Daoy (cell line): Measurements from ENCODE around the gene MDP1. TPM values are rescaled to one million over a fixed set of nuclear protein-coding genes. Genes with fewer than 3 reads are reported as not detected.
A peak's percentile ranks its signal among the peaks of the same experiment; 100 is the strongest.
"Not testable (repeated sequence)": the region's sequence is repeated elsewhere in the genome, so short reads cannot be mapped to it uniquely, and the experiment has no call there.

Experiments
- DNase-seq: peaks from one replicate; pipeline ENCODE4 v3.0.0-alpha.2; 2015; ENCODE audit warnings: low read depth
- total RNA-seq: library from RNA; depleted of rRNA; stranded (reverse); fragments of >200 nt; shearing (Covaris generic); gene quantifications from 2 replicates; pipeline ENCODE4 v1.2.3, GENCODE V29; 2014

Gene MDP1
- total RNA-seq, 1 experiment from 2014 or later = 12.7 TPM

DNA sequence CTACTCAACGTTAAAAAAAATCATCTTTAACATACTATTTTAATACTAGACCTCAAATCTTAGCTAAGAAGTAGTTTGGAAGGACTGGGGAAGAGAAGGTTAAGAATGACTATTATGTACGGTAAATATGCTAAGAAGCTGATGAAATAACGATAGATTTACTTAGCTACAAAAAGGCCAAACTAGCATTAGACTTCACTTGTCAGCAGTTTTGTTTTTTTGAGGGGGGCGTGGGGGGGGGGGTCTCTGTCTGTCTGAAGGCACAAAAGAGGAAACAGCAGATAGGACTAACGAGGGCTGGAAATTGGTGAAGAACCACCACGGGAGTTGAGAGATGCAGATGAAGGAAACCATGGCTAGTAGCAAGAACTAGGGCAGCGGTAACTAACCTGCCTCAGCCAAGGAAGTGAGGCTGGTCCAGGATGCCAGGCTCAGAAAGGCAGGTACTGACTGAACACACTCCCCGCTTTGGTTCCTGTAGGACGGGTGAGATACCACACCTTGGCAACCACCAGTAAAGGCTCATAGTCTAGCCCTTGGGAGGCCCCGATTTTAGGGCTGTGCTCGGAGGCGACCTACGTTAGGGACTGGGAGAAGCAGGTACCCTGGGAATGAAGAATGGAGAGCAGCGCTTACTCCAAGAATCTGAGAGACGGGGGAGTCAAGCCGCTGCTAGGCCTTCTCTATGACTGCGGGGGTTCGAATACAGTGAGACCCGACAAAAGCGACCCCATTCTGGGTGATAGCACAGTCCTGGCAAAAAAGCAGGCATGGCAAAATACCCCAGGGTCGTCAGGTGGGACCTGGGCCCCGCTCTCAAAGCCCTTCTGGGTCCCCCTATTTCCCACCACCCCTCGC lies 15.6 kb upstream of the MDP1 start:
- no peak for DNase-seq

DNA sequence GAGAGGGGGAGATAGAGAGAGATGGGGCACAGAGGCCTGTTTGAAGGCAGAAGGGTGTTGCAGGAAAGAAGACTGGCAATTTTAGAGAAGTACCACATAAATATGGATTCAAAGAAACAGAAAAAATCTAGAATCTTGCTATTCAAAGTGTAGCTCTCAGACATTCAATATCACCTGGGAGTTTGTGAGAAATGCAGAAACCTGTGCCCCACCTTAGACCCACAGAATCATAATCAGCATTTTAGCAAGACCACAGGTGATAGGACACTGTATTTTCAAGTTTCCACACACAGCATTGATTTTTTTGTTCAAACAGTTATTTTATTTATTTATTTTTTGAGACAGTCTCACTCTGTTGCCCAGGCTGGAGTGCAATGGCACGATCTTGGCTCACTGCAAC lies 13.0 kb upstream of the MDP1 start:
- no peak for DNase-seq

DNA sequence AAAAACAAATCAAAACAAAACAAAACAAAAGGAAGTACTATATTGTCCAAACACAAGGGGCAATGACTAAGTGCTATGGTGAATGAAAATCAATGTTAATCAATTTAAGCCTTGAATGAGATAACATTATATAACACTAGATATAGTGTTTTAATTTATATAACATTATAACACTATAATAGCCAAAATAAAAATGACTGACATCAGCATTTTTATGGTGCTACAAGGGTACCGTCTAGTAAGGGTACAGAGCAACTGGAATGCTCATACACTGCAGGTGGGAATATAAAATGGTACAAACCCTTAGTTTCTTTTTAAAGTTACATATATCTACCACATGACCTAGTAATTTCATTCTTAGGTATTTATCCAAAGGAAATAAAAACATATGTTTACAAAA lies 10.6 kb upstream of the MDP1 start:
- DNase-seq = no peak

DNA sequence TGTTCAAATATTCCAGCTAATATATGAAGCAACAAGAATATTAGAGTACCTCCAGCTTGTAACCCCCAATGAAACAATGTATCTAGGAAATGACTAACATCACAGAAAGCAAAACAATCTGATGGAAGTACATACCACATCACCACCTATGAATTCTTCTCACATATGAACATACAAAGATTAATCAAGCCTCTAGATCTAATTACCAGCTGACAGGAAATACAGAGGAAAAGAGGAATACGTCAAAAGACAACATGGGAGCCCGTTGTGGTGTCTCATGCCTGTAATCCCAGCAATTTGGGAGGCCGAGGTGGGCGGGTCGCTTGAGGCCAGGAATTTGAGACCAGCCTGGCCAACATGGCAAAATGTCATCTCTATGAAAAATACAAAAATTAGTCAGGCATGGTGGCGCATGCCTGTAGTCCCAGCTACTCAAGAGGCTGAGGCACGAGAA lies 8.8 kb upstream of the MDP1 start:
- DNase-seq = peak; percentile 83

DNA sequence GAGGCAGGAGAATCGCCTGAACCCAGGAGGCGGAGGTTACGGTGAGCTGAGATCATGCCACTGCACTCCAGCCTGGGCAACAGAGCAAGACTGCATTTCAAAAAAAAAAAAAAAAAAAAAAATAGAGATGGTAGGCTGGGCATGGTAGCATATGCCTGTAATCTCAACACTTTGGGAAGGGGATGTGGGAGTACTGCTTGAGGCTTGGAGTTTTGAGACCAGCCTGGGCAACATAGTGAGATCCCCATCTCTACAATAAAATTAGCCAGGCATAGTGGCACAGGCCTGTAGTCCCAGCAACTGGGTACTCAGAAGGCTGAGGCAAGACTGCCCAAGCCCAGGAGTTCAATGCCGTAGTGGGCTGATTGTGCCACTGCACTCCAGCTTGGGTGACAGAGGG lies 7.1 kb upstream of the MDP1 start:
- not testable (repeated sequence) for DNase-seq

DNA sequence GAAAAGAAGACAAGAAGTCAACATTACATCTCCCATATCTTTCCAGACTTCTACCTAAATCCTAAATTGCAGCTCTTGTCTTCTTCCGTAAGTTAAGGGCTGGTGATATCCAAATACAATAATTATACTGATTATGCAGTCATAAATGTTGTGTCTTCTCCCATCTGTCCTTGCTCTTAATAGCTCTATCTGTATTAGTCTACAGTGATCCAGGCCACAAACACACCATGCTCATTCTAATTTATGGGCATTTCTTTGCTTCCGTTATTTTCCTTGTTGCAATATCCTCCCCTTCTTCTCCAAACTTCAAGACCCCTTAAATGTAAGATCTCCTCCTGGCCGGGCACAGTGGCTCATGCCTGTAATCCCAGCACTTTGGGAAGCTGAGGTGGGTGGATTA lies 3.7 kb upstream of the MDP1 start:
- DNase-seq = no peak

DNA sequence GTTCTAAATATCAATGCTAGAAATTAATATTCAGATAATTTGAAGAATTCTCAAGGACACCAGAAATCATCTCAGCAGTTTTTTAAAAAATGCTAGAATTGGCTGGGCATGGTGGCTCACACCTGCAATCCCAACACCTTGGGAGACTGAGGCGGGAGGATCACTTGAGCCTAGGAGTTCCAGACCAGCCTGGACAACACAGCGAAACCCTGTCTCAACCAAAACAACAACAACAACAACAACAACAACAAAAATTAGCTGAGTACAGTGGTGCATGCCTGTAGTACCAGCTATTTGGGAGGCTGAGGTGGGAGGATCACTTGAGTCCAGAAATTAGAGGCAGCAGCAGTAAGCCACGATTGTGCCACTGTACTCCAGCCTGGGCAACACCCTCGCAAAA lies 3.2 kb upstream of the MDP1 start:
- DNase-seq = no peak

DNA sequence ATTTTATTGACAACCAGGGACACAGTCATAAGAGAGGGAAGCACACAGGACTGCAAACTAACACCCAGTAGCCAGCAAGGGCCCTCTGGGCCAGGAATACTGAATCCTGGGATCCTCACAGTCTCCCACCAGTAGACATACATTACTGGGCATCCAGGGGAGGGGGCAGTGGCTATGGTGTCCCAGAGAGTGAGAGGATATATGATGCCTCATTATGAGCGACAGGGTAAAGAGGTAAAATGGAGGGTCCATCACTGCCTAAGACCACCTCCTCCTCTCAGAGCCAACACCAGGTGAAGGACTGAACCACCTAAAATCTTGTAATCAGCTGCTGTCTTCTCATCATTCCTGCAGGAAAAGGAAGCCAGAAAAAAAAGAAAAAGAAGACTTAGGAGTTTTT lies 1.0 kb upstream of the MDP1 start:
- DNase-seq = not testable (repeated sequence)

DNA sequence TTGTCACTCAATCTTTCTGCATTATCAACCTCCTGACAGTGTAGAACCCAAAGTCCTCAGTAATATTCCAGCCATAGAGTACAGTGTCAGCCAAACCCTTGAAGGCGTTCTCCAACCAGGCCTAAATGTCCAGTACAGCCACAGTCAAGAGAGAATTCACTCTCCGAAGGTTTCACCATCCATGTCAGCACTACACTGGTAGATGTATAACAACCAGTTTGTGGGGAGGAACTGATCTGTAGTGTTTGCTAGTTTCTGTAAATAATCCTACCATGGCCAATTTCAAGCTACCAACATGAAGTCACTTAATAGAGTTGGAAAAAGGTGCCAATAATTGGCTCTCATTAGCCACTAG lies 456 bp upstream of the MDP1 start:
- DNase-seq = no peak

DNA sequence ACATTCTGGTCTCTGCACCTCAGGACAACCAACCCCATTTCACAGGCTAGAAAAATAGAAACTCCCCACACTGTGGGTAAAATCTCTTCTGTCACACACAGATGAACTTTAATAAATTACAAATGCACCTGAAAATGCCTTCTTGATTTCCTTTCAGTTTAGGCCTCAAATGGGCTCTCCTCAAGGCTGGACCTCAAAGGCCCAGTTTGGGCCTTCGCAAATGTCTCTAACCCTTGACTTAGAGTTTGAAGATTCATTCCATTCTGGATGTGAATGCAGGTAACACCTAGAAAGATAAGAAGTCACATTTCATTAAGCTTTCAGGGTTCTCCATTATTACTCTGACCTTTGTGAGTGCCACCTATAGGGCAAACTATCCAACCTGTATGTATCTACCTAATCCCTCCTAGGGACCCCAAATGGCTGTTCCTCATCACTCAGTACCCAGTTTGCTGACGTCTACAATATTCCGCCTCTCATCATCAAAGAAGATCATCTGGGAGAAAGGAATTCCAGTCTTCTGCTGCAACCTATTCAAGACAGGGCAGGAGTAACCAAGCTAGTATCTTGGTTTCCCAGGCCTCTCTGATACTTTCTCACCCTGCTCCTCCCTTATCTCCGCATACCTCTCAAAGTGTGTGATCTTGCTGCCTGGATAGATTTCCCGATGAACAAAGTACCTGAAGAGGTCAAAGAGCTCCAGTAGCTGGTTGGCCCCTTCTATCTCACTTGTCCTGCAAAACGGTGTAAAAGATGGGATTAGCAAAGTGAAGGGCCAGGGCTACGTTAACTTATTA lies 1.8 kb downstream of the MDP1 start:
- DNase-seq = no peak

DNA sequence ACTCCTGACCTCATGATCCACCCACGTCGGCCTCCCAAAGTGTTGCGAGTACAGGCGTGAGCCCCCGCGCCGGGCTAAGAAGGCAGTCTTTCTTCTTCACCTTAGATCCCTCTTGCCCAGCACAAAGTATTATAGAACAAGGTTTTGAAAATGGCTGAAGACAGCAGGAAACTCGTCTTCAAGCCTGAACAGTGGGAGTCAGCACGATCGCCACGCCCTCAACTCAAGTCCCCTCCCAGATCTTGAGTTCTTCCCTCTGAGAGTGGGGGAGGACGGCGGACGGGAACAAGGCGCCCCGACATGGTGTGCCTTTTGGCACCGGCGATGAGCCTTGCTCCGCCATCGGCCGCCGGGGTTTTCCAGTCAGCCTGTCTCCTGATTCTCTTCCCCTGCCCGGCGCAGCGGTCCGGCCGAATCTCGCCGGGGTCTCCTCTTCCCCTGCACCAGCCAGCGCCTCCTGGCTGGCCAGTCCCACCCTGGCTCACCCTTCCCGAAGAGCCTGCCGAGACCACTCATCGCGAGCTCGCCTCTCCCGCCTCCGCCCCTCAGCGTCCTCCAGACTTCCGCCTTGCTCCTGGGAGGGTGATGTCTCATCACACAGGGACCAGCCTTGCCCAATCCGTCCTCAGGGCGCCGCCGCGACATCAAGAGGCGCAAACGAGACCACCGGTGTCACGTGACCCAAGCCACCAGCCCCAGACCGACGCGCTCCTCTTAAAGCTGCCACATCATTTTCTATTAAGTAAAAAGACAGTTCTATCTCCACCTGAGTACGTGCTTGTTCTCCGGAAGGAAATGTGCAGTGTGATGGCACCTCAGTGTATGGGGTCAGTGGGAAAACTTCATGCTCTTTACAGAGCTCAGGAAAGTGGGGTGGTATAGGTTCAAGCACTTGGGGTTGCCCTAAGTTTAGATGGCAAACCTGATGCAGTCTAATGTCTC lies 2.7 kb downstream of the MDP1 start, which contains the start of gene CHMP4A:
Gene CHMP4A (minus strand): TSS at position 565 of the 942 bp plus-strand sequence. CDS start 49 bp downstream, at position 516.
- DNase-seq = peak; percentile 100

DNA sequence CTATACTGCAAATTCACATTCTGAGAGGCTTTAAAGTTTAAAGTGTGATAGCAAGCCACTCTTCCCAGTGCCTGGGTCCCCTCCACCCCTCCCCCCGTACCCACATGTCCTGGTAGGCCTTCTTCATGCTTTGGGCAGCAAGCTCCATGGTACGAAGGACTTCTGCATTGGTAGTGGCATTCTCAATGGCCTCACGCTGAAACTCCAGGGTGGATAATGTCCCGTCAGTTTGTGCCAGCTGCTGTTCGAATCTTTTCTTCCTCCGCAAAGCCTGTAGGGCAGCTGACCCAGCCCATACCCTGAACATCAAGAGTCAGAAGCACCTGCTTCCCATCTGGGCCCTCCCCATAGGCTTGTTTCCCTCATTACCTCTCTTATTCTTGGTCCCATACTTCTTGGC lies 4.6 kb downstream of the MDP1 start:
- no peak for DNase-seq

DNA sequence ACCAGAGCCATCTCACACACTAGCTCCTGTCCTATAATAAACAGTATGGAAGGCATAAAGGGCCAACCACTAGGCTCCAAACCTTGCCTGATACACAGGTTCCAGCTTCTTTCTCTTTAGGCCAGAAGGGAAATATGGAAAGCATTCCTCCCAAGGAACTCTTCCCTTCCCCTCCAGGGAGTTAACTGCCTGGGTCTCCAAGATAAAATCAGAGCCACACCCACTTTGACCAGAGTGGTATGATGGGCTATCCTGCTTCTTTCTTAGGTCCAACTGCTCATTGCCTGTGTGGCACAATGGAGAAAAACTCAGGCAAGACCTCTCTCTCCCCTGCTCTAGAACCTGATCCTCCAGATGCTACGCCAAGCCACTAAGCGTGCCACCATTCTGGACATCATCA lies 8.2 kb downstream of the MDP1 start:
- no peak for DNase-seq

DNA sequence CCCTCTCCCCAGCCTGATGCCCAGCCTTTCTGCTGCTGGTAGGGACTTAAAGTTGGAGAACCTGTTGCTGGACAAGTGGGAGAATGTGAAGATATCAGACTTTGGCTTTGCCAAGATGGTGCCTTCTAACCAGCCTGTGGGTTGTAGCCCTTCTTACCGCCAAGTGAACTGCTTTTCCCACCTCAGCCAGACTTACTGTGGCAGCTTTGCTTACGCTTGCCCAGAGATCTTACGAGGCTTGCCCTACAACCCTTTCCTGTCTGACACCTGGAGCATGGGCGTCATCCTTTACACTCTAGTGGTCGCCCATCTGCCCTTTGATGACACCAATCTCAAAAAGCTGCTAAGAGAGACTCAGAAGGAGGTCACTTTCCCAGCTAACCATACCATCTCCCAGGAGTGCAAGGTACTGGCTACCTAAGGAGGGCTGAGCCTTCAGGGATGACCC lies 8.7 kb downstream of the MDP1 start:
- DNase-seq = no peak

DNA sequence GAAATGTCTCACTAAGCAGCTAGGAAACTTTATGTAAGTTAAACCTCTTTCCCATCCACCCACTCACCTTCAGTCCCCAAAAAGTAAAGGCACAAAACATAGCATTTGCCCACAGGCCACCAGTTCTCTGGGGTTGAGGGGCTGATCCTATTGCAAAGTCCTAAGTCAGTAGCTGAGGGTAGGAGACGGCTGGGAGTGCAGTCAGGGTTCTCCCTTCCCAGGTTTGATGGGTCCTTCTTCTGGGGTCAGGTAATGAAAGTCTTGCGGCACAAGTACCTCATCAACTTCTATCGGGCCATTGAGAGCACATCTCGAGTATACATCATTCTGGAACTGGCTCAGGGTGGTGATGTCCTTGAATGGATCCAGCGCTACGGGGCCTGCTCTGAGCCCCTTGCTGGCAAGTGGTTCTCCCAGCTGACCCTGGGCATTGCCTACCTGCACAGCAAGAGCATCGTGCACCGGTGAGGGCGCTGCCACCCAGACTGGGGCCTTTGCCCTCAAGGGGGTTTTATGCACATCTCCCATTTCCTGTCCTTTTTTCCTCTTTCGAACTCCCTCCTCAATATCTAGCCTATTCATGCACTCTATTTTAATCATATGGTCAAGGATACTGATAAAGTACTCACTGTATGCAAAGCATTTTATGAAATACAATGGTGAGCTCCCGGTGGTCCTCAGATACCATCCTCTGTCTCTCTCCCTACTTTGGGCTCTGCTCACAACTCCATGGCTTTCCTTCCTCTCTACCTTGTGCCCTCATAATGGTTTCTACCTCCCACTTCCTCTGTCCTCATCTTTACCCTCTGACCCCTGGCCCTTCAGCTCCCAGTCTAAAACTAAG lies 9.4 kb downstream of the MDP1 start:
- DNase-seq = no peak

DNA sequence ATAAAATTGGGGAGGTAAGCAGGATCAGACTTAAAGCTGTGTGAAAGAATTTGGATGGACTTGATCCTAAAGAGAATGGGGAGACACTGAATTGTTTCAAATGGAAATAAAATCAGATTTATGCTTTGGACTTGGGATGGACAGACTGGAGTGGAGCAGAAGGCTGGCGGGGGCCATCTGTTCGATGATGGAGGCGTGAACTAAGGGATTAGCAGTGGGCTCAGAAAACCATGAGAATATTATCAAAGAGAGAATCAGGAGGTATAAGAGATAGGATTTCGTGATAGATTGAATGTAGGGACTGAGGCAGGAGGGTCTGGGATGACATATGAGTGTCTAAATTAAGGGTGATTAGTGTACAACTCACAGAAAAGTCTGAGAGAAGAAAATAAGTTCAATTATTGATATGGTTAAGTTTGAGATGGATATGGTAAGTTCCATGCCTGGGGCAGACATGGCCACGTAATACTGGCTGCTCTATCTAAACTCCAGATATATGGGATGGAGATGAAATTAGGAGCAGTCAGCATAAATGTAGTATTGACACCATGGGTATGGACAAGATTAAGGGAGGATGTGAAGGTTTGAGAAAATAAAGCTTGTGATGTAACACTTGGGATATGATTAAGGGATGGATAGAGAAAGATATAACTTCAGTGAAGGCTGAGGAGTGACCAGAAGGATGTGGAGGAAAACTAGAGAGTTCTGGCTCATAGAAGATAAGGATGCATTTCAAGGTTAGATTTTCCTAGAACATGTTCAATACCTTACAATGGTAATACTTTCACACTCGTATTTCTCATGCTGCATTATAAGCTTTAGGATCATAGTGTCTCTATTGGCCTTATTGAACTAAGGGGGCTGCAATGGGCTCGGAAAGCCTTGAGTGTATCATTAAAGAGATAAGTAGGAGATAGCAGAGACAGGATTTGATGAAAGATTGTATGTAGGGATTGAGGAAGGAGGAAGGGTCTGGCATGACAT lies 11.4 kb downstream of the MDP1 start:
- DNase-seq = no peak

DNA sequence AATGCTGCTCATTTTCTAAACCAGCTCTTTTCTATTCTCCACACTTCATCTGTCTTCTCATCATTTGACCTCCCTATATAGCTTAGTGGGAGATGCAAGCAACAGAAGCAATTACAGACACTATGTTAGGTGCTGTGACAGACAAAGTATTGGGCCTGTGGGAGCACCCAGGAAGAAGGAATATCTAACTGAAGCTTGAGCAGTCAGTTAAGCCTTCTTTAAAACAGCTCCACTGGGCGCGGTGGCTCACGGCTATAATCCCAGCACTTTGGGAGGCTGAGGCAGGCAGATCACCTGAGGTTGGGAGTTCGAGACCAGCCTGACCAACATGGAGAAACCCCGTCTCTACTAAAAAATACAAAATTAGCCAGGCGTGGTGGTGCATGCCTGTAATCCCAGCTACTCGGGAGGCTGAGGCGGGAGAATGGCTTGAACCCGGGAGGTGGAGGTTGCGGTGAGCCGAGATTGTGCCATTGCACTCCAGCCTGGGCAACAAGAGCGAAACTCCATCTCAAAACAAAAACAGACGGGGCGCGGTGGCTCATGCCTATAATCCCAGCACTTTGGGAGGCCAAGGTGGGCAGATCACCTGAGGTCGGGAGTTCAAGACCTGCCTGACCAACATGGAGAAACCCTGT lies 12.5 kb downstream of the MDP1 start:
- DNase-seq = not testable (repeated sequence)

DNA sequence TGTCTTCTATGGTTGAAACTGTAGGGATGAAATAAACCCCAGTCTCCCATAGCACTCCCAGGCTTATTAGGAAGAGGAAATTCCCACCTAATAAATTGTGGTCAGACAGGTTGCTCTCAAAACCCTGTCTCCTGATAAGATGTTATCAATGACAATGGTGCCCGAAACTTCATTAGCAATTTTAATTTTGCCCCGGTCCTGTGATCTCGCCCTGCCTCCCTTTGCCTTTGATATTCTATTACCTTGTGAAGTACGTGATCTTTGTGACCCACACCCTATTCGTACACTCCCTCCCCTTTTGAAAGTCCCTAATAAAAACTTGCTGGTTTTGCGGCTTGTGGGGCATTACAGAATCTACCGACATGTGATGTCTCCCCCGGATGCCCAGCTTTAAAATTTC lies 13.3 kb downstream of the MDP1 start:
- not testable (repeated sequence) for DNase-seq
